ENCODE measurements around the gene REC8. TPM values are rescaled to one million over a fixed set of nuclear protein-coding genes. Genes with fewer than 3 reads are reported as not detected.

Gene REC8
- total RNA-seq (2022; extraction: Qiagen RNA extraction) = 2.6 to 5.9 TPM (median 4.3 TPM) in 5 replicates

GRCh38 chr14:24171422-24172260 is at the start of gene REC8:
REC8 (plus strand) TSS chr14:24172080; CDS start chr14:24172553, 473 bp downstream.

GRCh38 chr14:24130380-24130716 is 41.5 kb upstream of the REC8 start, which contains the start of gene FITM1:
FITM1 (plus strand) TSS chr14:24130659; CDS start chr14:24131564, 905 bp downstream.

GRCh38 chr14:24135834-24136683 is 35.8 kb upstream of the REC8 start, which contains the start of gene PSME1:
PSME1 (plus strand) TSS chr14:24136194; CDS start chr14:24136263, 69 bp downstream.

GRCh38 chr14:24141097-24141880 is 30.6 kb upstream of the REC8 start, which contains the start of gene EMC9:
EMC9 (minus strand) TSS chr14:24141591; CDS start chr14:24141304, 287 bp downstream.

GRCh38 chr14:24146453-24146977 is 25.4 kb upstream of the REC8 start, which contains the start of gene PSME2:
PSME2 (minus strand) TSS chr14:24146610; CDS start chr14:24146581, 29 bp downstream.

GRCh38 chr14:24146978-24147760 is 24.7 kb upstream of the REC8 start, which contains the start of gene RNF31:
RNF31 (plus strand) TSS chr14:24147498; CDS start chr14:24147699, 201 bp downstream.

GRCh38 chr14:24160850-24161804 is 10.8 kb upstream of the REC8 start, which contains the start of gene IRF9:
IRF9 (plus strand) TSS chr14:24161265; CDS start chr14:24162145, 880 bp downstream.

GRCh38 chr14:24188251-24189058 is 16.6 kb downstream of the REC8 start, which contains the start of gene IPO4:
IPO4 (minus strand) TSS chr14:24188816; CDS start chr14:24188787, 29 bp downstream.

GRCh38 chr14:24195186-24196070 is 23.5 kb downstream of the REC8 start, which contains the start of gene TM9SF1:
TM9SF1 (minus strand) TSS chr14:24195441; CDS start chr14:24195019, 422 bp downstream.

GRCh38 chr14:24212924-24213865 is 41.3 kb downstream of the REC8 start, which contains the start of gene CHMP4A:
CHMP4A (minus strand) TSS chr14:24213488; CDS start chr14:24213439, 49 bp downstream.

GRCh38 chr14:24215495-24216344 is 43.8 kb downstream of the REC8 start, which contains the start of gene MDP1:
MDP1 (minus strand) TSS chr14:24216066; CDS start chr14:24215955, 111 bp downstream.

